Endothelial cell (in vitro differentiated cells): ENCODE measurements around the gene CDC42BPG. TPM values are rescaled to one million over a fixed set of nuclear protein-coding genes. Genes with fewer than 3 reads are reported as not detected.

ENCODE experiments used
- DNase-seq: peaks from one replicate; pipeline ENCODE4 v3.0.0; 2021; ENCODE audit warnings: low spot score
- H3K27ac Mint-ChIP-seq: one replicate; pipeline ENCODE4 v1.8.0; 2021; ENCODE audit warnings: mixed read lengths, inconsistent platforms; ENCODE audit not compliant: unreplicated experiment
- H3K27me3 Mint-ChIP-seq: one replicate; pipeline ENCODE4 v1.8.0; 2021; ENCODE audit warnings: mild to moderate bottlenecking, moderate library complexity, mixed read lengths, inconsistent platforms; ENCODE audit not compliant: unreplicated experiment
- H3K36me3 Mint-ChIP-seq: one replicate; pipeline ENCODE4 v1.8.0; 2021; ENCODE audit warnings: mild to moderate bottlenecking, low read depth, mixed read lengths, inconsistent platforms; ENCODE audit not compliant: unreplicated experiment
- H3K4me1 Mint-ChIP-seq: one replicate; pipeline ENCODE4 v1.8.0; 2021; ENCODE audit warnings: mild to moderate bottlenecking, mixed read lengths, inconsistent platforms; ENCODE audit not compliant: unreplicated experiment
- H3K4me3 Mint-ChIP-seq: one replicate; pipeline ENCODE4 v1.8.0; 2021; ENCODE audit warnings: mild to moderate bottlenecking, mixed read lengths, inconsistent platforms; ENCODE audit not compliant: unreplicated experiment
- H3K9me3 Mint-ChIP-seq: one replicate; pipeline ENCODE4 v1.8.0; 2021; ENCODE audit warnings: mixed read lengths, inconsistent platforms; ENCODE audit not compliant: unreplicated experiment
- total RNA-seq: library from RNA; stranded (reverse); fragmentation: NEBNext Ultra II Directional; extraction: Animal tissue kit (Norgen Biotek cat#: 25700); gene quantifications from one replicate; pipeline ENCODE4 v1.2.1, GENCODE V29; 2021; ENCODE audit not compliant: unreplicated experiment
- TF ChIP-seq, protein P1 (sequence below): fragments of 200-600 bp; sonication (generic); IDR thresholded peaks from one replicate; pipeline ENCODE4 v1.5.0; 2021; ENCODE audit warnings: antibody characterized with exemption; ENCODE audit not compliant: unreplicated experiment

The CDC42BPG gene
- total RNA-seq, 1 donor from 2014 or later = 4.1 TPM

DNA sequence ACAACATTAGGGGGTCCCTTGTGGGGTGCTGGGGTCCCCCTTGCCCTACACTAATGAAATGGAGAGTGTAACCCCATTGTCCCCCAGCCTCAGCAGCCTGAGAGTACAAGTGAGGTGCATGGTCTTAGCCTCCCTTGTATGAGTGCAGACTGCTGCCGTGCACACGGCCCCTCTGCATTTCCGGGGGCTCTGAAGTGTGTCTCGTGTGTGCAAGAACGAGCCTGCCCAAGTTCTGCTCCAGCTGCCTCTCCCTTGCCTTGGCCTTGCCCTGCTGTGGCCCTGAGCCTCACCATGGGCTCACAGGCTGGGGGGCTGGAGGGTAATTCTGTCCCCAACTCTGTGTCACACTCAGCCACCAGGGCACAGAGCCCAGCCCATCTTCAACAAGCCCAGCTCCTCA, 39.1 kb upstream of the CDC42BPG start:
- H3K4me3 Mint-ChIP-seq = no peak overlapping the region
- peaks cover 4% of the 10 kb centered on the region for H3K27me3 Mint-ChIP-seq
- no peak for DNase-seq
- H3K27ac Mint-ChIP-seq = no peak overlapping the region
- H3K9me3 Mint-ChIP-seq = no peaks in the 10 kb centered on the region
- no peaks in the 10 kb centered on the region for H3K36me3 Mint-ChIP-seq
- TF ChIP-seq, protein P1, sequence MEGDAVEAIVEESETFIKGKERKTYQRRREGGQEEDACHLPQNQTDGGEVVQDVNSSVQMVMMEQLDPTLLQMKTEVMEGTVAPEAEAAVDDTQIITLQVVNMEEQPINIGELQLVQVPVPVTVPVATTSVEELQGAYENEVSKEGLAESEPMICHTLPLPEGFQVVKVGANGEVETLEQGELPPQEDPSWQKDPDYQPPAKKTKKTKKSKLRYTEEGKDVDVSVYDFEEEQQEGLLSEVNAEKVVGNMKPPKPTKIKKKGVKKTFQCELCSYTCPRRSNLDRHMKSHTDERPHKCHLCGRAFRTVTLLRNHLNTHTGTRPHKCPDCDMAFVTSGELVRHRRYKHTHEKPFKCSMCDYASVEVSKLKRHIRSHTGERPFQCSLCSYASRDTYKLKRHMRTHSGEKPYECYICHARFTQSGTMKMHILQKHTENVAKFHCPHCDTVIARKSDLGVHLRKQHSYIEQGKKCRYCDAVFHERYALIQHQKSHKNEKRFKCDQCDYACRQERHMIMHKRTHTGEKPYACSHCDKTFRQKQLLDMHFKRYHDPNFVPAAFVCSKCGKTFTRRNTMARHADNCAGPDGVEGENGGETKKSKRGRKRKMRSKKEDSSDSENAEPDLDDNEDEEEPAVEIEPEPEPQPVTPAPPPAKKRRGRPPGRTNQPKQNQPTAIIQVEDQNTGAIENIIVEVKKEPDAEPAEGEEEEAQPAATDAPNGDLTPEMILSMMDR = no peak
- H3K4me1 Mint-ChIP-seq = peaks cover 15% of the 10 kb centered on the region

- Mint-ChIP-seq H3K4me3 (no peak overlapping the region), H3K4me1 (peaks cover 11% of the 10 kb centered on the region), H3K9me3 (no peaks in the 10 kb centered on the region), H3K27me3 (peaks cover 8% of the 10 kb centered on the region), H3K27ac (no peak overlapping the region), H3K36me3 (peaks cover 4% of the 10 kb centered on the region)
- TF ChIP-seq, protein P1 = no peak
- no peak for DNase-seq
Measured at GRCh38 chr11:64882243-64882642, 37.8 kb upstream of the CDC42BPG start.

GRCh38 chr11:64881476-64881875, 37.0 kb upstream of the CDC42BPG start:
- DNase-seq = no peak
- Mint-ChIP-seq H3K4me3 (no peak overlapping the region), H3K9me3 (no peaks in the 10 kb centered on the region), H3K36me3 (peaks cover 9% of the 10 kb centered on the region), H3K27ac (no peak overlapping the region), H3K27me3 (peaks cover 10% of the 10 kb centered on the region), H3K4me1 (peaks cover 18% of the 10 kb centered on the region)
- TF ChIP-seq, protein P1 = no peak

DNA sequence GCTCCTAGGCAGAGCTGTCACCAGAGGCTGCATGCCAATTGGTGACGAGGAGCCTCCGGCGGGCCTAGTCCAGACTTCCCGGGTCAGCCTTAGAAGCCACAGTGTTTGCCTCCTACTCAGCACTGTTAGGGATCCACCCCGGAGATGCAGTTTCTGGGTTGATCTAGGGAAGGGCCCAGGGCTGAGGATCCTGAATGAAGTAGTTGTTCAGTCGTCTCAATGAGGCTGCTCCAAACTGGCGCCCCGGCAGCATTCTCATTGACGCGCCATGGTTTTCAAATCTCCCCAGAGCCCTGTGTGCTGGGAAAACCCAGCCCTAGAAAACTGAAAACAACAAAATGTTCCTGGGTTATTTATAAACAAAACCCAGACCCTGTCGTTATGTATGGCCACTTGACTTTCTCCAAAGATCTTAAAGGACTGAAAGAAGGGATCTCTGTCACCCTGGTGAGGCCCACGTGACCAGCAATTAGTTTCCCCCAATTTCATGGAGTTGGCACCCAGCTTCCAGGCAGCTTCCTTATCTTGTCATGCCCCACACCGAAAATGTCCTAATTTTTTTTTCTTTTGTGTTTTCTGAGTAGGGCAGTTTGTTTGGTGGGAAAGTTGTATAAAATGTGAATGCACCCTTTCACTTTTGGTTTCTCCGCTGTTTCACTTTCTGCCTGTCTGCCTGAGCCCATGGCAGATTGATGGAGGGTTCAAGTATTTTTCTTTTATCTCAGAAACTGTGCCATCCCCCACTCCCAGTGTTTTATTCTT, 36.0 kb upstream of the CDC42BPG start:
- TF ChIP-seq, protein P1 = no peak
- Mint-ChIP-seq H3K27me3 (peaks cover 15% of the 10 kb centered on the region), H3K9me3 (no peaks in the 10 kb centered on the region), H3K27ac (no peak overlapping the region), H3K36me3 (peaks cover 9% of the 10 kb centered on the region), H3K4me3 (no peak overlapping the region), H3K4me1 (peaks cover 18% of the 10 kb centered on the region)
- no peak for DNase-seq

DNA sequence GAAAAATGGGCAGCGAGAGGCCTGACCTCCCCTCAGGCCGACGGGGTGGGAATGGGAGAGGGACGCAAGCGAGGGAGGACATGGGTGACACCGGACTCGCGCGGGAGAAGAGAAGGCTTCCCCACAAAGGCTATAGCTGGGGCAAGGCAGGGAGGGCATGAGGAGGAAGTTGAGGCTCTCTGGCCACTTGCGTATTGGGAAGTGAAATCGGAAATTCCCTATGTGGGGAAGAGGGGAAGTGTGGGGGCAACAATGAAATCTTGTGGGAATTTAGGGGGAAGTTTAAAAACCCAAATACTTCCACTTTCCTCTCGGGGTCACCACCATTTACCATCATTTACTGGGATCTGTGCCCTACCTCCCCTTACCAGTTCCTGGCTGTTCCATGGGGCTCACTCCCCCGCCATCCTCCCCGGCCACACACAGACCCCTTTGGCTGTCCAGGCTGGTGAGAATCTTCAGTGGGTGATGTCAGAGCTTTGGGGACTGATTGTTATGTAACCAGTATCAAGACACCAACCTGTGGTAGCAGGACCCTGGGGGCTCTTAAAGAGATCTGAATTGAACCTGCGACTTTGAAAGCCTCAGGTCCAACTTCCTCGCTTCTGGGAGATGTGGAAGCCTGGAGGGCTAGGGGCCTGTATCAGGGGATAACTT, 34.9 kb upstream of the CDC42BPG start:
- TF ChIP-seq, protein P1 = no peak
- Mint-ChIP-seq H3K4me1 (peaks cover 18% of the 10 kb centered on the region), H3K4me3 (peak overlapping the region; percentile 95), H3K9me3 (no peaks in the 10 kb centered on the region), H3K36me3 (peaks cover 17% of the 10 kb centered on the region), H3K27me3 (peaks cover 13% of the 10 kb centered on the region), H3K27ac (peak overlapping the region; percentile 96)
- DNase-seq = no peak
